Measurements from ENCODE around the gene PPAN.

Gene PPAN

DNA sequence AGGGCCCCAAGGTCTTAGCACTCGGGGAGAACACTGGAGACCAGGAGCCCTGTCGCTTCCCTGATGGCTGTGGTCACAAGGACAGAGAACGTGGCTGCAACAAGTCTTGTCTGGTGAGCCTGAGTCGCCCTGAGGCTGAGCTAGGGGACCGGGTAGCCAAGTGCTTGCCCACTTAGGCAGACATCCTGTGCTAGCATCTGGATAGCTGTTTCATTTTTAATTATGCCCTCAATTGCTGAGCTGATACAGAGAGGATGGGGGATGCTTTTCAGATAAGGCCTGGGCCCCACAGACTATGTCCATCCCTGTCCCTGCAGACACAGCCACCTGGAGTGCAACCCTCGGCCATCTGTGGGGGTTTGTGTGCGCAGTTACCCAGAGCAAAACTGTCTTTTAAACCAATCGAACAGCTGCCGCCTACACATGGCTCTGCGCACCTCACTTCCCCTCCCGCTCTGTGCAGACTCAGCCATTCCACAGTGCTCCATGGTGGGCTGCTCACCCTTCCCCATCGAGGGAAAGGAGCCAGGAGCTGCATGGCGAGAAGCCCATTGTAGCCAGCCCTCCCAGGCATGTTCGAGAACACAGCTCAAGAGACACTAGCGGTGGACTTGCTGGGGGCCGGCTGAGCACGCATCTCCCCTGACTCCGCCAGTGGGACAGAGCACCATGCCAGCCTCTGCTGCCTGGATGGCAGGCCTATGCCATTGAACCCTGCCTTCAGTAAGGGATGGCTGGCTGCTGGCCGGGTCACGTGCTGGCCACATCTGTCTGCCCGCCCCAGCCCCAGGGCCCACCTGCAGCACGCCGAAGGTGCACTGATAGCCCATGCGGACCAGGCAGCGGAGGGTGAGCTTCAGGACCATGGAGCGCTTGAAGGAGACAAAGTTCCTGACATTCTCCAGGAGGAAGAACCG is 33.0 kb downstream of the PPAN start:
- no peak for DNase-seq (ENCODE audit: low read depth in 1 of 2, low spot score in 1 of 2)

DNA sequence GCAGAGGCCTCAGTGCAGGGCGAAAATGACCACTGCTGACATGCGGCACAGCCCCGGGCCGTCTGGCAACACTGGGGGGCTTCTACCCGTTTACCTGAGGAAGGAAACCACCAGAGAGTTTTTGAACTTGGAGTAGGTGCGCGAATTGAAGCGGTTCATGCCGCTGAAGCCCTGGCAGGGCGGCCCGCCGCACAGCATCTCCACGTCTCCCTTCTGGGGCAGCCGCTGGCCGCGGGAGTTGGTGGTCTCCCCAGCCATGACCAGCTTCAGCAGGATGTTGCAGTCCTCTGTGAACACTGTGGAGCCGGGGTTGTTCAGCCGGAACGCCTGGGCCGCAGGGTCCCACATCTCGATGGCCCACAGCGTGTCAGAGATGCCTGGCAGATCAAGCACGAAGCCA is 33.8 kb downstream of the PPAN start:
- DNase-seq (ENCODE audit: low read depth in 1 of 2, low spot score in 1 of 2), result no peak

DNA sequence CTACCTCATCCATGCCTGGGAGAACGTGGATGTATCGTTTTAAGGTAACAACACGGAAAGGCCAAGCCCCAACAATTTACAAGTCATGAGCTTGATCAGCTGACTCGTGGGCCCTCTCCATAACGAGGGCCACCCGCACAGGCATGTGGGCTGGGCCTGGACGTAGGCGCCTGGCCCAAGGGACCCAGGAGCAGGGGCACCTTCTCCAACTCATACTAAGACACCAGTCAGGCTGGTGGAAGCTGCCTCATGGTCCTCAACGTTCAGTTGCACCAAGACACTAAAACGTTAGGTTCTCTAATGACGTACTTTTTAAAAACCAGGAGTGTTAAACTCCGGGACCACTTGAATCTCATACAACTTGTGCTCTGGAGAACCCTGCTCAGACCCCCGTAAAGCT is 35.3 kb downstream of the PPAN start:
- DNase-seq (ENCODE audit: low read depth in 1 of 2, low spot score in 1 of 2), result no peak

DNA sequence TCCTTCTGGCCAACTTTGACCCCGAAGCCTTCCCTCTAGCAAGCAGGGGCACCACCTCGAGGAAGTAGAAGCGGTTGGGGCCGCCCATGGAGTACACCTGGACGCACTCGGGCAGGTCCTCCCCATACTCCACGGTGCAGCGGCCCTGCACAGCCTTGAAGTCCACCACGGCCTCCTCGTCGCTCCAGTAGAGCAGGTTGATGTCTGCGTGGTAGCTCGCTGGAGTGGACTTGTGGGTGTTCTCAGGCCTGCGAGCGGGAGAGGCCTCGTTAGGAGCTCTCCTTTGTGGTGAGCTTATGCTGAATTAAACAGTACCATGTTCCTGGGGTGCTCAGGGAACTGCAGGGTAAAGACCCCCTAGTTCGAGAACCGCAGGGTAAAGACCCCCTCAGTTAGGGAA is 35.8 kb downstream of the PPAN start:
- no peak for DNase-seq (ENCODE audit: low read depth in 1 of 2, low spot score in 1 of 2)

DNA sequence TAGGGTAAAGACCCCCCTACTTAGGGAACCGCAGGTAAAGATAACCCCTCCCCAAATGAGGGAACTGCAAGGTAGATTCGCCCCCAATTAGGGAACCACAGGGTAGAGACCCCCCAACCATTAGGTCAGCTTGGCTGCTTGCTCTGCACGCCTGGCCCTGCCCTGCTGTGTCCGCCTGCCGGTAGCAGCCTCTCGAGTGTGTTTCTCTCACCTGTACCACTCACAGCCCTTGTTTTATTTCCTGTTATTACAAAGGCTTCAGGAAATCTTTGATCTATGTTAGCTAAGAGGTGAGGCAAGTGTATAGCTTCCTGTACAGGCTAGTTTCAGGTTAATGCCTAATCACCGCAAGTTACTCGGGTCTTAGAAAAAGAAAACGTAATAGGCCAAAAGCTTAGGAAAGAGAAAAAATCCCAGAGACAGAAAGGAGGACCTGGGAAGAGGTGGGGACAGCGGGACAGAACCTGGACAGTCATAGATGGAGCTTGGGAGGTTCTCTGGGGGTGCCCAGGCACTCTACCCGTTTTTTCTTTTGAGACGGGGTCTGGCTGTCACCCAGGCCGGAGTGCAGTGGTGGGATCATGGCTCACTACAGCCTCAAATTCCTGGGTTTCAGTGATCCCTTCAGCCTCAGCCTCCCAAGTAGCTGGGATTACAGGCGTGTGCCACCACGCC is 36.7 kb downstream of the PPAN start:
- peak in 1 of 2 donors; percentile 22 for DNase-seq (ENCODE audit: low read depth in 1 of 2, low spot score in 1 of 2)

DNA sequence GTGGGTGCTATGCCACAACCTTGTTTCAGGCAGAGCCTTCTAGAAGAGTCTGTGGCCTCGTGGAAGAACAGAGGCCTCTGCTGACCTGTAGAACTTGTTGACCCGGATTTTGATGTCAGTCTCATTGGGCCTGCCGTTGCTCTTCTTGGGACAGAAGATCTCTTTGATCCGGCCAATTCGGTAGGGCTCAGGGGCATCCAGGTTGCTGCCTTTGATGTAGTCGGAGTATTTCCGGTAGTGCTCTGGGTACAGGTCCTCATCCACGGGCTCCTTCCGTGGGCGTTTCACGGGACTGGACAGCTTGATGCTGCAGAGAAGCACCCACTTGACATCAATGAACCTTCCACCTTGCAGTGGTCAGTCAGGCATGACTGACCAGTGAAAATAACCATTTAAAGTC is 37.5 kb downstream of the PPAN start:
- DNase-seq (ENCODE audit: low read depth in 1 of 2, low spot score in 1 of 2), result no peak

DNA sequence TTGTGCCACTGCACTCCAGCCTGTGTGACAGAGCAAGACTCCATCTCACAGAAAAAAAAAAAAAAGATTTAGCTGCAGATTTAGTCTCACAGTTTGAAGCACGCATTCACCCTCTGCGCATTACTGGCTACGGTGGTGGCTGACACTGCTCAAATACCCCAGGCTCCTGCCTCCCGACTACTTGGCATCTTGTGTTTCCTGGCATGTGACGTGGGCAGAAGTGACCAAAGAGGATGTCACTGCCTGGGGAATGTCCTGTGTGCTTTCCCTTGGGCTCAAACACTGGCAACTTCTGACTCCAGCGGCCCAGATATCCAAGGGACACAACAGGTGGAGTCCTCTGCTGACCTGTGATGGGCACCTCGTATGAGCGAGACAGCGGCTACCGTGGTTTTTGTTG is 38.2 kb downstream of the PPAN start:
- DNase-seq (ENCODE audit: low read depth in 1 of 2, low spot score in 1 of 2), result no peak

DNA sequence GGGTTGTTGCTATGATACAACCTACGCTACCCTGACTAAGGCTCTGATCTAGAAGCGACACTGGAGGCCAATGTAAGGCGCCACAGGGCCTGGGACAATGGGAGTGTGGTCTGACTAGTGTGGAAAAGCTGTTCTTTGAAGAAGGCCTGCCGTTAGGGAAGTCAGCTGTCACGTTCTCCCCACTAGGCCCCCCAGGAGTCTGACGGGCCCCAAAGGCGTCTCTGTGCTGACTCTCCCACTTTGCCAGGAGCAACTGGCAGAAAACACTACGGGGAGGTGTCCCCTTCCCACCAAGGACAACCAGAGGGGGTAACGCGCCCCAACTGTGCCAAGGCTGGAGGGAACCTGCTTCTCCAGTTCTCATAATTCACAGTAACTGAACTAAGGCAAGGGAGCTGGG is 38.9 kb downstream of the PPAN start:
- DNase-seq (ENCODE audit: low read depth in 1 of 2, low spot score in 1 of 2), result no peak

DNA sequence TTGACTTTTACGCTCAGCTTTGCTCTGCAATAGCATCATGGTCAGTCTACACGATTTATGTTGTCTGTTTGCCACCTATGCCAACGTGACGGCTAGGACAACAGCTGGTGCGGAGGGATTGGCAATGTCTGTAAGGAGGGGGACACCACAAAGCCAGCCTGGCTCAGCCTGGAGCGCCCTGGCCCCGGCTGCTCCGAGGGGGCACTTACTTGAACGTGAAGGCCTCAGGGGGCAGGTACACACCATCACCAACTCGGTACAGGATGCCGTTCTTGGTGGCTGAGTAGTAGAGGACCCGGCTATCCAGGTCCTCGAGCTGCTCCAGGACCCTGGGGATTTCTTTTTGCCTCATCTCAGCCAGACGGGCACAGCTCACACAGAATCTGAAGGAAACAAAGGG is 40.0 kb downstream of the PPAN start:
- no peak for DNase-seq (ENCODE audit: low read depth in 1 of 2, low spot score in 1 of 2)

DNA sequence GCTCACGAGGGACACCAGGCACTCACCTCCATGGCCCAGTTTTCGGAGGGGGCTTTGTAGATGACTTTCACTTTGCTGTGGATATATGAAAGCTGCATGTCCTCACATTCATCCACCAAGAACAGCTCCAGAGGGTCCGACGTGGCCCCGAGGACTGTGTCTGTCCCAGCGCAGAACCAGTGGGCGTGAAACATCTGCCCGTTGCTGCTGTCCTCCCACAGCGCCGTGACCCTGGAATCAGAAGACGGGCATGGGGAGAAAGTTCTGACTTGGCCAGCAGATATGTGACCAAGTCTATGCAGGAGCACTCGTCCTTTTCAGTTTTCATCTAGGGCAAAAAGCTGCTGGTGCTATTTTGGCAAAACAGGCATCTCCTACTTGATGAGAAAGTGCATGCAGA is 43.3 kb downstream of the PPAN start:
- no peak for DNase-seq (ENCODE audit: low read depth in 1 of 2, low spot score in 1 of 2)

DNA sequence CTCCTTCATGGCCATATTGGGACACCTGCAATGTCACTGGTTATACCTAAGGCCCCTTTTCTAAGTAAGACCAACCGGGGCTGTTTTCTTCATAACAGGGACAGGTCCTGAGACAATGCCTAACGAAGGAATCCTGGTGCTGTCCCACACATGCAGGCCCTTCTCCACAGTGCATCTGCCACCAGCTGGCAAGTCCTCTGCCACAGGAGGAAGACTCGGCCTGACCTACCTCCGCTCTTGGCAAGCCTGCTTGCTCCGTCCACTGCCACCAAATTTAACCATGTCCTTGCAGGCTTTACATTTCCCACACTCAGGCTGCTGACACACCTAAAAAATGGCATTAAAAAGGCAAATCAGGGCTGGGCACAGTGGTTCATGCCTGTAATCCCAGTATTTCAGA is 45.4 kb downstream of the PPAN start:
- DNase-seq (ENCODE audit: low read depth in 1 of 2, low spot score in 1 of 2), result no peak

DNA sequence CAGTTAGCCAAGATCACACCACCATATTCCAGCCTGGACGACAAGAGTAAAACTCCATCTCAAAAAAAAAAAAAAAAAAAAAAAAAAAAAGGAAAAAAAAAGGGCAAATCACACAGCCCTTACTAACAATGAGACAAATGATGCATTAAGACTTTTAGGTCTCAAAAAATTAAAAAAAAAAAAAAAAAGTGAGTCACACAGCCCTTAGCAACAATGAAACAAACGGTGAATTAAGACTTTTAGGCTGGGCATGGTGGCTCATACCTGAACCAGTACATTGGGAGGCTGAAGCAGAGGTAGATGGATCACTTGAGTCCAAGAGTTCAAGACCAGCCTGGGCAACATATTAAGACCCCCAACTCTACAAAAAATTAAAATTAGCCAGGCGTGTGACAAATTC is 45.9 kb downstream of the PPAN start:
- no peak for DNase-seq (ENCODE audit: low read depth in 1 of 2, low spot score in 1 of 2)

DNA sequence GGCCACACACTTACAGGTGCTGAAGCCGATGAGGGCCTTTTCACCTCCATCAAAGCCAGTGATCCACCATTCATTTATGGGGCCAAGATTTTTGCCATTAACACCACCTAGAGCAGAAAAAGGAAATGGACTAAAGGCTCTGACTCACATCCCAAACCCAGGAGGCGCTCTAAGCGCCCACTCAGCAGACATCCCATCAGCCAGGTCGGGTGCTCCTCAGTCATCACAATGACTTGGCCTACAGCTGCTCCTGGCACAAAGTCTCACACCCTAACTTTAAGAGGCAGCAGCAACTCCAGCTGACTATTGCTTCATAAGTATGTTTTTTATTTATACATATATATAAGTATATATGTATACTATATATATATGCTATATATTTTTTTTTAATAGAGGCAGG is 49.7 kb downstream of the PPAN start:
- DNase-seq (ENCODE audit: low read depth in 1 of 2, low spot score in 1 of 2), result no peak

DNA sequence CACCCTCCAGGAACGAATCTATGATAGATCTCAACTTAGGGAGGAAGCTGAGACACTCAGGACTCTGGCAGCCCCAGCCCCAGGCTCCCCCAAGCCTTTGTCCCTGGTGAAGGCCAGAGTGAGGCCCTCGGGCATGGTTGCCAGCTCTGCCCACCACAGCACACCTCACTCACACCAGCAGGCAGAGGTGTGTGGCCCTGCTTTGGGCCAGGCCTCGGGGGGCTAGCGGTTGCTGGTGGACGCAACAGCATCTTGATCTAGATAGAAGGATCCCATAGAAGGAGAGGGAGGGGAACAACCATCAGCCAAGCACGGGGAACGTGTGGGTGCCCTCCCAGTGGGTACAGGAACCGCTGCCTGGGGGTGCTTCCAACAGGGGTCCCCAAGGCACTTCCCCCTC is 51.9 kb downstream of the PPAN start:
- DNase-seq (ENCODE audit: low read depth in 1 of 2, low spot score in 1 of 2), result no peak

DNA sequence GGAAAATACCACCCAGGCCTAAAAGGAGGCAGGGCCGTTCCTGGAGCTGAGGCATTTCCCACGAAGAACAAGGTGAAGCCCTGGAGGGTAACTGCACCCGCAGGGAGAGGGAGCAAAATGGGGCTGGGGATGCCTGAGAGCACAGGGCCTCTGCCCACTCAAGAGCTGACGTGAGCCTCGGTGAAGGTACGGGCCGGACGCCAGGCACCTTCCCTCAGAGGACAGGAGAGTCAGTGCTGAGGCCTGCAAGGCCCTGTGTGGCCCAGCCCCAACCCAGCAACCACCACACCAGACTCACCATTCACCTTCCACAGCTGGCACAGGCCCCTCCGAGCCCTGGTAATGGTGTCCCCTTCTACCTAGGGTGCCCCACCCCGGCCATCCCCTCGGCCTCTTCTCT is 52.3 kb downstream of the PPAN start:
- DNase-seq (ENCODE audit: low read depth in 1 of 2, low spot score in 1 of 2), result no peak

DNA sequence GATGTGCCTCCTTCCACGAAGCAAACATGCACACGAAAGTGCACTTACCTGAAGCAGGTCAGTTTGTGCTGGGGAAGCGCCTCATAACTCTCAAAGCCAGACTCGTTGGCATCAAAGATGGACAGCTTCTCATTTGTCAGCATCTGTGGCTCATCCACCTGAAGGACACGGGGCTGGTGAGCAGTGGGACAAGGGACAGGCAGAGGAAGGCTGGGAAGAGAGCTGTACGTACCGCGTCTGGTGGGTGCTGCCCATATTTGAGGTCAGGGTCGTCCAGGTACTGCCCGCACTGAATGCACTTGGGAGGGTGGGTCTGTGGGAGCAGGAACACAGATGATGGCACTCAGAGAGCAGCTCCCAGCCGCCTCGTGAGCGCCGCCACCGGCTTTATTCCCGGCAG is 53.4 kb downstream of the PPAN start:
- DNase-seq (ENCODE audit: low read depth in 1 of 2, low spot score in 1 of 2), result no peak

Data from stimulated activated CD4-positive, alpha-beta T cell treated with anti-CD3 and anti-CD28 coated beads, Interleukin-15, amount 100 ng/mL, for 1 hour (primary cell).